Right atrium auricular region (tissue), 2 donors: Measurements from ENCODE around the gene IL31RA. TPM values are rescaled to one million over a fixed set of nuclear protein-coding genes. Genes with fewer than 3 reads are reported as not detected.

ENCODE experiments used
- DNase-seq: peaks from one replicate; pipeline ENCODE4 v3.0.0-alpha.2; 2019; ENCODE audit warnings: low spot score
- H3K27ac ChIP-seq, 2 donors: fragments of 200-600 bp; sonication (generic); 1 replicate in 1 of 2; 2 replicates in 1 of 2; pipeline ENCODE4 v1.5.1; 2016 to 2019
- H3K27me3 ChIP-seq, 2 donors: fragments of 200-600 bp; sonication (generic); one replicate each; pipeline versions ENCODE4 v1.5.1 to v1.6.0; 2017 to 2019
- H3K36me3 ChIP-seq: fragments of 200-600 bp; sonication (generic); one replicate; pipeline ENCODE4 v1.5.1; 2016
- H3K4me1 ChIP-seq, 2 donors: fragments of 200-600 bp; sonication (generic); one replicate each; pipeline versions ENCODE4 v1.5.1 to v1.6.0; 2017 to 2019
- H3K4me3 ChIP-seq, 2 donors: fragments of 200-600 bp; sonication (generic); 1 replicate in 1 of 2; 2 replicates in 1 of 2; pipeline ENCODE4 v1.5.1; 2017 to 2019; ENCODE audit warnings: mild to moderate bottlenecking in 1 of 2, moderate library complexity in 1 of 2
- H3K9me3 ChIP-seq, 2 donors: fragments of 200-600 bp; sonication (generic); one replicate each; pipeline ENCODE4 v1.5.1; 2019
- total RNA-seq, 2 donors: library from RNA; depleted of rRNA; stranded (reverse); fragments of >200 nt; gene quantifications; one replicate each; pipeline ENCODE4 v1.1.0, GENCODE V29; 2016
- TF ChIP-seq, protein P1 (sequence below), 2 donors: fragments of 200-600 bp; sonication (generic); IDR thresholded peaks; one replicate each; pipeline ENCODE4 v1.5.1; 2019; ENCODE audit warnings: antibody characterized with exemption in 2 of 2

The IL31RA gene
- total RNA-seq, 2 donors from 2014 or later = 0.16 TPM; not detected in 1

DNA sequence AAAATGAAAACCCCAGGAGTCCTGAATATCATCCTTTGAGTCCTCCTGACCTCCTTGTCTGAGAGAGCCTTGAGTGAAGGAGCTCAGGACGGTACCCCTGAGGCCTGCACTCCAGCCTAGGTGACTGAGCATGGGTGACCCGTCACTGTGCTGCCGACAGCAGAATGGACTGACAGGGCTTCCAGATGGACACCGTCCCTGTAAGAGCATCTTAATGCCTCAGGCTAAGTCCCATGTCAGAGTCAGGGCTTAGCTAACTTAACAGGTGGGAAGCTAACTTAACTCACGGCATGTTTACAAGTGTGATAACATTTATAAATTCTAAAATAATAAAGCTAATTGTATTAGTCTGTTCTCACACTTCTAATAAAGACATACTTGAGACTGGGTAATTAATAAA is 75.3 kb downstream of the IL31RA start:
- DNase-seq = no peak
- TF ChIP-seq, protein P1, sequence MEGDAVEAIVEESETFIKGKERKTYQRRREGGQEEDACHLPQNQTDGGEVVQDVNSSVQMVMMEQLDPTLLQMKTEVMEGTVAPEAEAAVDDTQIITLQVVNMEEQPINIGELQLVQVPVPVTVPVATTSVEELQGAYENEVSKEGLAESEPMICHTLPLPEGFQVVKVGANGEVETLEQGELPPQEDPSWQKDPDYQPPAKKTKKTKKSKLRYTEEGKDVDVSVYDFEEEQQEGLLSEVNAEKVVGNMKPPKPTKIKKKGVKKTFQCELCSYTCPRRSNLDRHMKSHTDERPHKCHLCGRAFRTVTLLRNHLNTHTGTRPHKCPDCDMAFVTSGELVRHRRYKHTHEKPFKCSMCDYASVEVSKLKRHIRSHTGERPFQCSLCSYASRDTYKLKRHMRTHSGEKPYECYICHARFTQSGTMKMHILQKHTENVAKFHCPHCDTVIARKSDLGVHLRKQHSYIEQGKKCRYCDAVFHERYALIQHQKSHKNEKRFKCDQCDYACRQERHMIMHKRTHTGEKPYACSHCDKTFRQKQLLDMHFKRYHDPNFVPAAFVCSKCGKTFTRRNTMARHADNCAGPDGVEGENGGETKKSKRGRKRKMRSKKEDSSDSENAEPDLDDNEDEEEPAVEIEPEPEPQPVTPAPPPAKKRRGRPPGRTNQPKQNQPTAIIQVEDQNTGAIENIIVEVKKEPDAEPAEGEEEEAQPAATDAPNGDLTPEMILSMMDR (IDR thresholded peaks at IDR 0.05) = no peak

DNA sequence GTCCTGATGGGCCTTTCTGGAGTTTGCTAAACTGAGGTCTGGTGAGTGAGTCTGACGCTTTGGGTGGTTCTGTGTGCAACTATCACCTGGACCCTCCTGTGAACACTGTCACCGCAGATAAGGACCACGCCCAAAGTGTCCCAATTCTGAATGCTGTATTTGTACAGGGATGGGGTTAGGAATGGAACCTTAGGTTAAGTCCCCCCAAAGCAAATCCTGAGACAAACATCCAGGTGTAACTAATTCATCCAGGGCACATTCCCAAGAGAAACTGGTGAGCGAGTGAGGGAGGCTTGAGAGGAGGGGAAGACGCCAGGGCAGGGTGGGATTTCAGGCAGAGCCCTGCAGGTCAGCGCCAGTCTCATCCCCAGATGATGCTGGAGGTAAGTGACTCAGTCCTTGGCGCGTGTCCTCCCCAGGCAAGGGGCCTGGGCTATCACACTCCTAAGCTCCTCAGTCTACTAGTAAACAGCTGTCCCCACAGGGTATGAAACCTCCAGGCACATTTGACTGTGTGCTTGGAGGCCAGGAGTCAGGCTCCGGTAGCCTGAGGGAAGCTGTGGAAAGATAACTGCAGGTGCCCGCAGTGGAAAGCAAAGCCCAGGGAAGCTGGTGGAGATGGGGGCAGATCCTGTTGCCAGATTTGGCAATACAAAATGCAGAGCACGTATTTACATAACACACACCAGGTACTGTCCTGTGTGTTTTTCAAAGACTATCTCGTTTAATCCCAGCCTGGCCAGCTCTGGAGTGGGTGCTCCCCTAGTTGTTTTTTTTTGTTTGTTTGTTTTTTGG is 76.9 kb downstream of the IL31RA start:
- Histone ChIP-seq H3K9me3 (no peaks in the 10 kb centered on the region), H3K27me3 (no peaks in the 10 kb centered on the region), H3K4me3 (no peak overlapping the region), H3K27ac (no peak overlapping the region), H3K4me1 (peaks cover 0 to 4% of the 10 kb centered on the region in 2 donors), H3K36me3 (no peaks in the 10 kb centered on the region)
- DNase-seq = no peak
- TF ChIP-seq, protein P1 (IDR thresholded peaks at IDR 0.05) = no peak

More for the DNA sequence above, 75.3 kb downstream of the IL31RA start:
- Histone ChIP-seq H3K9me3 (no peaks in the 10 kb centered on the region), H3K27me3 (no peaks in the 10 kb centered on the region), H3K4me1 (peaks cover 0 to 4% of the 10 kb centered on the region in 2 donors), H3K27ac (no peak overlapping the region), H3K36me3 (no peaks in the 10 kb centered on the region), H3K4me3 (no peak overlapping the region)

DNA sequence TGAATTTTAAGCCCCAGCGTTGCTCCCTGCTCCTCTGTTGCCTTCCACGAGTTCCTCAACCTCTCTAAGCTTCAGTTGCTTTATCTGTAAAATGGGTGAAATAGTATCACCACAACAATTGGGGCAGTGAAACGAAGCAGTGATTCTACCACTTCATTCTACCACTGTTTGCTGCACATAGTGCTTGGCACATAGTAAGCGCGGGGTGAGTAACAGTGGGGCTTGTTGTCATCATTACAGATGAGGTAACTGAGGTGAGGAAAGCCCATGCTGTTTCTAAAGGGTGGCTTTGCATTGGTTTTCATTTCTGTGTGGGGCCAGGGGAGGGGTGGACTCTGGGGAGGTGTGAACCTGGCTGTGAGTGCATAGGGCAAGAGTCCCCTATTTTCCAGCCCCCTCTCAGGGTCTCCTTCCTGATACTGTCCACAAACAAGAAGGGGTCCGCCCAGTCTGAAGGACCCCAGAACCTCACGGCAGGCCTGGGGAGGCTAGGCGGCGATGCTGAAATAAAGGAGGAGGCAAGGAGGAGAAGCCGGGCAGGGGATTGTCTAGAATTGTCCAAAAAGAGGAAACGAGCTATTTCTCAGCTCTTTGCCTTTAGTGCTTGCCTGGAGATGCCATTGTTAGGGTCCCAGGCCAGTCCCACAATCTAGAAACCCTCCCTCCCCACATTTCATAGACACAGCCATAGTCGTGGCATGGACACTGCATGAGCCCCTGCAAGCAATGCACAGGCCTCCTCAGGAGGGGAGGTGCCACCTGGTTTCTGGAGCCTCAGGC is 78.1 kb downstream of the IL31RA start:
- H3K27ac ChIP-seq = no peak overlapping the region
- no peak for DNase-seq
- TF ChIP-seq, protein P1 (IDR thresholded peaks at IDR 0.05) = no peak

DNA sequence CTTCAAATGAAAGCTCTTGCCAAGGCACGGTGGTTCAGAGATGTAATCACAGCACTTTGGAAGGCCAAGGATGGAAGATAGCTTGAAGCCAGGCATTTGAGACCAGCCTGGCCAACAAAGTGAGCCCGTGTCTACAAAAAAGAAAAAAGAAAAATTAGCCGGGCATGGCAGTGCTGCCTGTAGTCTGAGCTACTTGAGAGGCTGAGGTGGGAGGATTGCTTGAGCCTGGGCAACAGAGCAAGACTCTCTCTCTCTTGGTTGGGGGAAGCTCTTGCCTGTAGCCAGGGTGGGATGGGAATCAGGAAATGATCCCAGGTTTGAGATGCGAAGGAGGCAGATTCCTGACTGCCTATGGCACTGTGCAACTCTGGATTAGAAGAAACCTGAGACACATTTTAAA is 81.5 kb downstream of the IL31RA start:
- DNase-seq = no peak
- no peak overlapping the region for H3K27ac ChIP-seq
- H3K4me3 ChIP-seq = no peak overlapping the region
- no peaks in the 10 kb centered on the region for H3K4me1 ChIP-seq
- H3K9me3 ChIP-seq = no peaks in the 10 kb centered on the region
- TF ChIP-seq, protein P1 (IDR thresholded peaks at IDR 0.05) = no peak
- no peaks in the 10 kb centered on the region for H3K36me3 ChIP-seq
- no peaks in the 10 kb centered on the region for H3K27me3 ChIP-seq

More for the DNA sequence above, 78.1 kb downstream of the IL31RA start:
- H3K36me3 ChIP-seq = no peaks in the 10 kb centered on the region
- no peaks in the 10 kb centered on the region for H3K9me3 ChIP-seq
- no peaks in the 10 kb centered on the region for H3K27me3 ChIP-seq
- no peaks in the 10 kb centered on the region for H3K4me1 ChIP-seq
- no peak overlapping the region for H3K4me3 ChIP-seq

DNA sequence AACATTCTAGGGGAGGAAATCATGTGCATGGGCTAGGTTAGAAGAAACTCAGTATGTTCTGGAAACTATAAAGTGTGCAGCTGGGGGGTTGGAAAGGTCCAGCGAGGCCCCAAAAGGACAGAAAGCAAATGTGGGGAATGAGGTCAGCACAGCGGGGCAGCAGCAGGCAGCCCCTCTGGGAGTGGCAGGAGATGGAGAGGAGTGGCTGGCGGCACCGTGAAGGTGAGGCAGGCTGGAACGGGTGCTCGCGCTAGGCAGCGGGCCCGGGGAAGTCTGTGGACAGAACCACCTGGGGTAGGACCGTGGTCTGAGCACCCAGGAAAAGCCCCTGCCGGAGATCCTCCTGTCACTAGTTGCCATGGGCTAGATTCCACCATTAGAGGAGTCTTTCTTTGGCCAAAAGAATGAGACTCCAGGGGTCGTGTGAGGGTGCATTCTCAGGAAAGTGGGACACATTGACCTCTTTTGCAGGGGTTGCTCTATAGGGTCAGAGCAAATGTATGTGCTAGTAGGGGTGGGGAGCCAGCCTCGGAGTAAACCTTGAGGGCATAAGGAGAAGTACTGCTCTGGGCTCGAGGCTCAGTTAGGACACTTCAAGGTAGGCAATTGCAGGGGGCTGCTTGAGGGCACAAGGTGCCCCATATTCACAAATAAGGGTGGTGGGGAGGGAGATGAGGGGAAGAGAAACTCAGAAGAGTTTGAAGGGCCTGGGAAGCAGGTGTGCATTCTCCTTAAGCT is 82.4 kb downstream of the IL31RA start:
- Histone ChIP-seq H3K9me3 (no peaks in the 10 kb centered on the region), H3K36me3 (peaks cover 6% of the 10 kb centered on the region), H3K27me3 (no peaks in the 10 kb centered on the region), H3K27ac (no peak overlapping the region), H3K4me1 (no peaks in the 10 kb centered on the region), H3K4me3 (no peak overlapping the region)
- TF ChIP-seq, protein P1 (IDR thresholded peaks at IDR 0.05) = no peak
- DNase-seq = no peak
